Endothelial cell of umbilical vein (primary cell): ENCODE results near the gene SRP9. TPM values are rescaled to one million over a fixed set of nuclear protein-coding genes. Genes with fewer than 3 reads are reported as not detected.

Experiments used
- BruUV-seq: library from RNA; stranded (reverse); fragments of 400-500 nt; replicated peaks from 2 replicates; lab custom pipeline; 2021; lab: Mats Ljungman, UMichigan
- CTCF ChIA-PET: fragments of 300-600, 350-600 bp; sonication (Branson Sonifier 250); formaldehyde crosslinking; loops from one replicate; lab custom pipeline; 2021; ENCODE audit warnings: antibody characterized with exemption, inconsistent platforms; lab: Charles Lee
- POLR2A ChIA-PET: fragments of 300-600, 350-600 bp; sonication (Branson Sonifier 250); formaldehyde crosslinking; loops from one replicate; lab custom pipeline; 2021; ENCODE audit warnings: antibody characterized with exemption, inconsistent platforms; lab: Charles Lee
- DNase-seq: peaks from one replicate; pipeline ENCODE4 v3.0.0-alpha.2; 2011; ENCODE audit warnings: low read depth, low spot score
- FAIRE-seq: peaks from 2 replicates; lab custom pipeline; 2011; peaks lifted over from hg19 to GRCh38; lab: Jason Lieb, UNC
- H2AFZ ChIP-seq: 2 replicates; pipeline ENCODE4 v1.6.0; 2012; ENCODE audit warnings: low read depth, low read length, control low read depth, inconsistent platforms
- H3K27ac ChIP-seq: 2 replicates; pipeline ENCODE4 v1.5.1; 2011; ENCODE audit warnings: low read depth, mild to moderate bottlenecking, control low read depth, low read length, moderate library complexity; ENCODE audit not compliant: insufficient read depth
- H3K27me3 ChIP-seq, 2 experiments: 2 replicates each; pipeline versions ENCODE4 v1.6.0 to v1.6.1; 2011; ENCODE audit warnings: low read length in 2 of 2, mixed read lengths in 1 of 2; ENCODE audit not compliant: control insufficient read depth in 2 of 2, insufficient read depth in 2 of 2
- H3K36me3 ChIP-seq, 2 experiments: 2 replicates in 1 of 2; 3 replicates in 1 of 2; pipeline ENCODE4 v1.5.1; 2011; ENCODE audit warnings: low read length in 2 of 2, mild to moderate bottlenecking in 1 of 2, moderate library complexity in 1 of 2; ENCODE audit not compliant: control insufficient read depth in 2 of 2, insufficient read depth in 2 of 2; ENCODE audit errors: extremely low read depth in 1 of 2
- H3K4me1 ChIP-seq: 3 replicates; pipeline ENCODE4 v1.5.1; 2011; ENCODE audit warnings: mild to moderate bottlenecking, low read length; ENCODE audit not compliant: control insufficient read depth, insufficient read depth; ENCODE audit errors: extremely low read depth
- H3K4me2 ChIP-seq: 2 replicates; pipeline ENCODE4 v1.6.1; 2011; ENCODE audit warnings: low read length, control low read depth, mixed read lengths; ENCODE audit not compliant: insufficient read depth
- H3K4me3 ChIP-seq, 3 experiments: fragments of 200-600 bp in 1 of 3; sonication (generic), shearing (Covaris generic) in 1 of 3; replicated peaks in 1 of 3; 2 replicates each; pipeline ENCODE4 v1.5.1; 2011 to 2016; ENCODE audit warnings: control low read depth in 3 of 3, low read length in 3 of 3, mild to moderate bottlenecking in 2 of 3, inconsistent platforms in 1 of 3, low read depth in 1 of 3, moderate library complexity in 1 of 3; ENCODE audit not compliant: insufficient read depth in 1 of 3
- H3K79me2 ChIP-seq: 2 replicates; pipeline ENCODE4 v1.6.0; 2012; ENCODE audit warnings: low read length, inconsistent platforms; ENCODE audit not compliant: control insufficient read depth, insufficient read depth
- H3K9ac ChIP-seq: replicated peaks from 2 replicates; pipeline ENCODE3; 2011; ENCODE audit warnings: low read length, control low read depth; ENCODE audit not compliant: insufficient read depth; ENCODE audit errors: extremely low read depth
- H3K9me1 ChIP-seq: replicated peaks from 3 replicates; pipeline ENCODE4 v1.6.0; 2011; ENCODE audit warnings: mild to moderate bottlenecking, low read length; ENCODE audit not compliant: control insufficient read depth, insufficient read depth; ENCODE audit errors: extremely low read depth
- H3K9me3 ChIP-seq: replicated peaks from 2 replicates; pipeline ENCODE4 v1.5.1; 2012; ENCODE audit warnings: low read length, inconsistent platforms; ENCODE audit not compliant: control insufficient read depth, insufficient read depth
- H4K20me1 ChIP-seq: replicated peaks from 2 replicates; pipeline ENCODE3; 2011; ENCODE audit warnings: mild to moderate bottlenecking, low read length; ENCODE audit not compliant: control insufficient read depth, insufficient read depth; ENCODE audit errors: extremely low read depth
- CTCF ChIP-seq, 2 donors: IDR thresholded peaks; 1 replicate in 1 of 2; 2 replicates in 1 of 2; pipeline ENCODE4 v1.5.1; 2011; ENCODE audit warnings: low read length in 2 of 2, mild to moderate bottlenecking in 2 of 2, moderate library complexity in 2 of 2, control low read depth in 1 of 2, inconsistent platforms in 1 of 2, low read depth in 1 of 2; ENCODE audit not compliant: insufficient read depth in 1 of 2; ENCODE audit errors: extremely low read depth in 1 of 2
- FOS ChIP-seq: IDR thresholded peaks from 2 replicates; pipeline ENCODE4 v1.6.1; 2011; ENCODE audit warnings: mild to moderate bottlenecking, low read length, moderate library complexity, borderline replicate concordance; ENCODE audit not compliant: insufficient read depth
- GATA2 ChIP-seq: IDR thresholded peaks from 2 replicates; pipeline ENCODE4 v1.7.0; 2011; ENCODE audit warnings: low read depth, mild to moderate bottlenecking, moderate library complexity, mixed read lengths, low read length; ENCODE audit not compliant: insufficient read length, insufficient read depth
- POLR2A ChIP-seq: IDR thresholded peaks from 2 replicates; pipeline ENCODE4 v1.6.1; 2012; ENCODE audit warnings: low read depth, mild to moderate bottlenecking, control low read depth, low read length
- POLR2AphosphoS5 ChIP-seq: IDR thresholded peaks from 2 replicates; pipeline ENCODE4 v1.6.1; 2012; ENCODE audit warnings: low read depth, mild to moderate bottlenecking, control low read depth, low read length, moderate library complexity; ENCODE audit not compliant: insufficient read depth
- dilution Hi-C: fragments of 300-500 bp; cut with MboI; formaldehyde crosslinking; loops from one replicate; pipeline ENCODE4 v1.15.0; 2019; ENCODE audit warnings: low sequenced_read_pairs; ENCODE audit not compliant: extremely low pct_ligation_motif_present
- intact Hi-C: fragments of 100-400 bp; cut with micrococcal nuclease; formaldehyde crosslinking; loops from one replicate; pipeline ENCODE4 v1.10.0; 2022
- polyA plus RNA-seq, 4 experiments: library from polyadenylated mRNA; depleted of rRNA in 3 of 4; stranded (reverse) in 3 of 4; unstranded in 1 of 4; fragments of >200 nt; gene quantifications; 2 replicates each; pipeline versions ENCODE4 v1.2.1 to v1.2.3, GENCODE V29; 2011 to 2012; ENCODE audit warnings: missing spikeins in 1 of 4
- small RNA-seq: library from RNA; depleted of rRNA; stranded (forward); fragments of <200 nt; gene quantifications from one replicate; pipeline ENCODE3, GENCODE V24; 2012; ENCODE audit warnings: low replicate concordance, low read depth; ENCODE audit not compliant: insufficient read depth, insufficient read length
- total RNA-seq: library from RNA; stranded (reverse); gene quantifications from 2 replicates; pipeline ENCODE4 v1.2.3, GENCODE V29; 2021

SRP9 gene
- total and polyA plus RNA-seq, 2 donors (not counting 3 experiments of a cell fraction or from before 2014, with no cell fraction given), result 283 to 384 TPM

- ChIA-PET POLR2A (no interaction called here), CTCF (interaction anchor here (1.0 to 2.2 kb wide), 4 partner anchors 39 to 364 kb away, joined by 3 to 7 read pairs (median 3); no protein-coding TSS in a partner anchor)
- H3K79me2 ChIP-seq, result no peaks in the 10 kb centered on the region
- no peak overlapping the region for H3K4me3 ChIP-seq
- no peaks in the 10 kb centered on the region for H4K20me1 ChIP-seq
- no peak for FAIRE-seq
- no peak overlapping the region for H3K4me2 ChIP-seq
- dilution Hi-C loops, result no loop called here
- intact Hi-C loops, result no loop called here
- H3K27me3 ChIP-seq, result no peaks in the 10 kb centered on the region
- H3K9me3 ChIP-seq, result no peaks in the 10 kb centered on the region
- H3K4me1 ChIP-seq, result no peaks in the 10 kb centered on the region
- peaks cover 0 to 3% of the 10 kb centered on the region in 2 experiments for H3K36me3 ChIP-seq
- BruUV-seq, result no TSS peak
- TF ChIP-seq CTCF (IDR thresholded peaks at IDR 0.05; ENCODE audit: extremely low read depth in 1 of 2, insufficient read depth in 1 of 2, low read depth in 1 of 2, low read length in 2 of 2) (no peak), POLR2A (no peak), POLR2AphosphoS5 (no peak), GATA2 (no peak), FOS (no peak)
- no peaks in the 10 kb centered on the region for H3K9me1 ChIP-seq
- H3K27ac ChIP-seq, result no peak overlapping the region
- H3K9ac ChIP-seq, result no peak overlapping the region
- no peak overlapping the region for H2AFZ ChIP-seq
- DNase-seq, result no peak
Observed at GRCh38 chr1:225838793-225839192, 61.2 kb downstream of the SRP9 start.

Small RNAs within 50 kb of the gene (small RNA-seq; reads per million reads assigned to genes)
- not detected for gene RNU6-1304P

Other genes with a start within 250 kb of the SRP9 start
- gene ENAH, start 124.7 kb upstream of the SRP9 start, total RNA-seq, result 80.3 and 95.6 TPM in 2 replicates
- 14.8 and 19.9 TPM in 2 replicates for gene ENAH, start 124.7 kb upstream of the SRP9 start, polyA plus RNA-seq
- 19.1 and 23.7 TPM in 2 replicates for gene EPHX1, start 32.3 kb downstream of the SRP9 start, total RNA-seq
- 23.2 and 25.2 TPM in 2 replicates for gene EPHX1, start 32.3 kb downstream of the SRP9 start, polyA plus RNA-seq
- 40.8 and 41.4 TPM in 2 replicates for gene TMEM63A, start 104.6 kb downstream of the SRP9 start, total RNA-seq
- gene TMEM63A, start 104.6 kb downstream of the SRP9 start, polyA plus RNA-seq, result 28.7 and 32.2 TPM in 2 replicates
- not detected in 2 replicates for gene LEFTY1, start 111.3 kb downstream of the SRP9 start, total RNA-seq
- not detected in 2 replicates for gene LEFTY1, start 111.3 kb downstream of the SRP9 start, polyA plus RNA-seq
- gene PYCR2, start 146.4 kb downstream of the SRP9 start, total RNA-seq, result 60.4 and 64.6 TPM in 2 replicates
- gene PYCR2, start 146.4 kb downstream of the SRP9 start, polyA plus RNA-seq, result 63.2 and 65.1 TPM in 2 replicates
- gene LEFTY2, start 163.4 kb downstream of the SRP9 start, total RNA-seq, result not detected in 2 replicates
- gene LEFTY2, start 163.4 kb downstream of the SRP9 start, polyA plus RNA-seq, result 0.03 and 0.06 TPM in 2 replicates
- gene SDE2, start 221.5 kb downstream of the SRP9 start, total RNA-seq, result 15.9 and 16.1 TPM in 2 replicates
- 8.3 and 11.9 TPM in 2 replicates for gene SDE2, start 221.5 kb downstream of the SRP9 start, polyA plus RNA-seq